Measurements from ENCODE around the gene RAP1GAP.
"Not testable (repeated sequence)": the region's sequence is repeated elsewhere in the genome, so short reads cannot be mapped to it uniquely, and the experiment has no call there.

Gene RAP1GAP

GRCh38 chr1:21644348-21644747 is 24.8 kb downstream of the RAP1GAP start:
- no peak for DNase-seq (ENCODE audit: low read depth)

- DNase-seq (ENCODE audit: low read depth): no peak
Measured at GRCh38 chr1:21643624-21644023, 25.5 kb downstream of the RAP1GAP start.

GRCh38 chr1:21641967-21642739 is 27.0 kb downstream of the RAP1GAP start:
- DNase-seq (ENCODE audit: low read depth): no peak

- DNase-seq (ENCODE audit: low read depth): no peak
Measured at GRCh38 chr1:21641537-21641936, 27.6 kb downstream of the RAP1GAP start.

GRCh38 chr1:21641076-21641475 is 28.1 kb downstream of the RAP1GAP start:
- no peak for DNase-seq (ENCODE audit: low read depth)

- DNase-seq (ENCODE audit: low read depth): no peak
Measured at GRCh38 chr1:21640653-21641052, 28.5 kb downstream of the RAP1GAP start.

- DNase-seq (ENCODE audit: low read depth): no peak
Measured at GRCh38 chr1:21639594-21640041, 29.5 kb downstream of the RAP1GAP start.

GRCh38 chr1:21638531-21639341 is 30.4 kb downstream of the RAP1GAP start:
- DNase-seq (ENCODE audit: low read depth): no peak

- DNase-seq (ENCODE audit: low read depth): no peak
Measured at GRCh38 chr1:21637514-21637913, 31.6 kb downstream of the RAP1GAP start.

- DNase-seq (ENCODE audit: low read depth): no peak
Measured at GRCh38 chr1:21636029-21636428, 33.1 kb downstream of the RAP1GAP start.

GRCh38 chr1:21634806-21635535 is 34.2 kb downstream of the RAP1GAP start:
- no peak for DNase-seq (ENCODE audit: low read depth)

GRCh38 chr1:21633992-21634805 is 35.0 kb downstream of the RAP1GAP start:
- no peak for DNase-seq (ENCODE audit: low read depth)

- DNase-seq (ENCODE audit: low read depth): no peak
Measured at GRCh38 chr1:21633141-21633755, 35.9 kb downstream of the RAP1GAP start.

- DNase-seq (ENCODE audit: low read depth): no peak
Measured at GRCh38 chr1:21631944-21632887, 36.9 kb downstream of the RAP1GAP start.

GRCh38 chr1:21631590-21631943 is 37.6 kb downstream of the RAP1GAP start:
- DNase-seq (ENCODE audit: low read depth): not testable (repeated sequence)

GRCh38 chr1:21630571-21631343 is 38.4 kb downstream of the RAP1GAP start:
- DNase-seq (ENCODE audit: low read depth): no peak

GRCh38 chr1:21629971-21630370 is 39.2 kb downstream of the RAP1GAP start:
- no peak for DNase-seq (ENCODE audit: low read depth)

- no peak for DNase-seq (ENCODE audit: low read depth)
Measured at GRCh38 chr1:21628798-21629393, 40.3 kb downstream of the RAP1GAP start.

- no peak for DNase-seq (ENCODE audit: low read depth)
Measured at GRCh38 chr1:21626921-21627339, 42.2 kb downstream of the RAP1GAP start.
